Limb (tissue), 2 donors: ENCODE measurements around the gene LIMS2.

Source experiments
- DNase-seq, 2 donors: peaks; one replicate each; pipeline ENCODE4 v3.0.0-alpha.2; 2016; ENCODE audit errors: extremely low spot score in 2 of 2

The LIMS2 gene

DNA sequence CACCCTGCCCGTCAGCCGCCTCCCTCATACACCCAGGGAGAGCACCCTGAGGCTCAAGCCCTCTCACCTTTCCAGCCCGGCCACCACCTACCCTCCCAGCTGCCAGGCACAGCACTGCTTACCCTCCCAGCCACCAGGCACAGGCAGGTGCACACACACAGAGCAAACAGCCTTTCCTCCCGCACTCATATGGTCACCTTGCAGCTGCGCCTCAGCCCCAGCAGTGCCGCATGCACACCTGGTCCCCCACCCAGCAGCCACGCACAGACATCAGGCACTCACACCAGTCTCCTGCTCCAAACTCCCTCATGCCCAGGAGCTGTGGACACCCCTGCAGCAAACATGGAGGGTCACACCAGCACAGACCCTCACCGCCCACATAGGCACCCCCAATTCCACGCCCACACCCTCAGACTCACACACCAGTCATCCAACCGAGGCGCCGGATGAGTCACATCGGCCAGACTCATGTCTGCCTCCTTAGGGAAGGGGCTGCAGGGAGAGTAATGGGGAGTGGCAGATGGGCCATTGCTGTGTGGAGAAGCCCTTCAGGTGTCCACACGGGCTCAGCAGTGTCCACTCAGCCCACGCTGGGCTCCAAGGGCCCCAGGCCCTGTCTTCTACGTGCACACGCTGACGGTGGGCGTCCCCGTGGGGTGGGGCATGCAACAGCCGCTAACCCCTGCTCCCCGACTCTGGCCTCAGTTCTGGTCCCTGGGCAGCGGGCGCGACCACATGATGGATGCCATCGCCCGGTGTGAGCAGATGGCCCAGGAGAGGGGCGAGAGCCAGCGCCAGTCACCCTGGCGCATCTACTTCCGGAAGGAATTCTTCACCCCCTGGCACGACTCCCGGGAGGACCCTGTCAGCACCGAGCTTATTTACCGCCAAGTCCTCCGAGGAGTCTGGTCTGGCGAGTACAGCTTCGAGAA, 51.7 kb downstream of the LIMS2 start:
- peak in 1 of 2 donors; percentile 21 for DNase-seq

DNA sequence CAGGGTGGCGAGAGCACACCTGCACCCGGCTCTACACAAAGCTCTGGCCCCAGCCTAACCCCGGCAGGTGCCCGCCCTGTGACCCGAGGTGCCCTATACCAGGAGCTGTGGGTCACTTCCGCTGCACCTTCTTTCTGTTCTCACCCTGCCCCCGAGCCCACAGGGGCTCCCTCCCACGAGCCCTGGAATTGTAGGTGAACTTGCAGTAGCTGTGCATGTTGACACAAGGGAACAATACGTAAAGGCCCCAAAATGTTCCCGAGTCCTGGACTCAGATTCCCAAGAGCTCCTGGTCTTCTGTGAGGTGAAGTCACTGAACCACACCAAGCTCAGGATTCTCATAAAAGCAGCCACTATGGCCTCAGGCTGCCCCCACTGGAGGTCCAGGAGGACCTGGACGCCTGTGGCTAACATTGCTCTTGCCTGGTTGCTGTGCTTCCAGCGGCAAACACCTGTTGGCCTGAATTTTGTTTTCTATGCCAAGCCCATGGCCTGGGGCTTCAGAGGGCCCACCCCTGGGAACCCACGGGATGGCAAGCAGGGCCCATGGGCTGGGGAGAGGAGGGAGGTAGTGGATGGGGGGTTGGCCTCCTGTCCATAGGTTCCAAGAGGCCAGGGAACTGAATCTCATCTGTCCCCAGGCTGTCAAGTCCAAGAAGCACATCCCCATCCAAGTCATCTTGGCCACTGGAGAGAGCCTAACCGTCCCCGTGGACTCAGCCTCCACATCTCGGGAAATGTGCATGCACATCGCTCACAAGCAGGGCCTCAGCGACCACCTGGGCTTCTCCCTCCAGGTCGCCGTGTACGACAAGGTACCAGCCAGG, 52.6 kb downstream of the LIMS2 start:
- peak in 1 of 2 donors; percentile 3 for DNase-seq

DNA sequence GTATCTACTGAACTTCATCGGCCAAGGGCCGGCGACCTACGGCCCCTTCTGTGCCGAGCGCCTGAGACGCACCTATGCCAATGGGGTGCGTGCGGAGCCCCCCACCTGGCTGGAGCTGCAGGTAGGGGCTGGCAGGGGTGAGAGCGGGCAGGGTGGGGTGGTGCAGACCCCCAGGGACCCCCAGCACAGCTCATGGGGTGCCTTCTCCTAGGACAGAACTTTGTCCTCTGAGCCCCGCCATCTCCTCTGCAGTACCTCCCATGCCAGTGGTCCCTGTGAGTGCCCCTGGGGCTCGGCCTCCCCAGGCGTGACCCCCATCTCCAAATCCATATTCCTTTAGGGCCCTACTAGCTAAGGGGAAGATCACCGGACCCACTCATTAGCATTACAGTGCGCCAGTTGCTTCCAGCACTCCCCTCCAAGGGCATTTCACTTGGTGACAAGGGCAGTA, 53.3 kb downstream of the LIMS2 start:
- peak in 1 of 2 donors; percentile 20 for DNase-seq

DNA sequence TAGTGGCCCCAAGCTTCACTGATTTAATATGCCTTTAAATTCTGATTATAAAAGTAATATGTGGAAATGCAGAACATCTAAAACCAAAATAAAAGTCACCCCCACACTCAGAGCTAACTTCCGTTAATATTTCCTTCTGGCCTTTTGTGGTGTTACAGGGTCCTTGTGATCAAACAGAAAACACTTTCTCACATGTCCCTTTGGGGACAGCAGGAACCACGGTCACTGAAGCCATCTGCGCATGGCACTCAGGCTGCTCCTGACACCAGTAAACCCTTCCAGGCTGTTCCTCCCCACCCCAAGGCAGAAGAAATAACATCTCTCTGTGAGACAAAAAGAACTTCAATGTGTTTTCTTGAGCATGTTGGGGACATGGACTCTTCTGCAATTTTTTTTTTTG, 54.5 kb downstream of the LIMS2 start:
- peak in 1 of 2 donors; percentile 10 for DNase-seq

DNA sequence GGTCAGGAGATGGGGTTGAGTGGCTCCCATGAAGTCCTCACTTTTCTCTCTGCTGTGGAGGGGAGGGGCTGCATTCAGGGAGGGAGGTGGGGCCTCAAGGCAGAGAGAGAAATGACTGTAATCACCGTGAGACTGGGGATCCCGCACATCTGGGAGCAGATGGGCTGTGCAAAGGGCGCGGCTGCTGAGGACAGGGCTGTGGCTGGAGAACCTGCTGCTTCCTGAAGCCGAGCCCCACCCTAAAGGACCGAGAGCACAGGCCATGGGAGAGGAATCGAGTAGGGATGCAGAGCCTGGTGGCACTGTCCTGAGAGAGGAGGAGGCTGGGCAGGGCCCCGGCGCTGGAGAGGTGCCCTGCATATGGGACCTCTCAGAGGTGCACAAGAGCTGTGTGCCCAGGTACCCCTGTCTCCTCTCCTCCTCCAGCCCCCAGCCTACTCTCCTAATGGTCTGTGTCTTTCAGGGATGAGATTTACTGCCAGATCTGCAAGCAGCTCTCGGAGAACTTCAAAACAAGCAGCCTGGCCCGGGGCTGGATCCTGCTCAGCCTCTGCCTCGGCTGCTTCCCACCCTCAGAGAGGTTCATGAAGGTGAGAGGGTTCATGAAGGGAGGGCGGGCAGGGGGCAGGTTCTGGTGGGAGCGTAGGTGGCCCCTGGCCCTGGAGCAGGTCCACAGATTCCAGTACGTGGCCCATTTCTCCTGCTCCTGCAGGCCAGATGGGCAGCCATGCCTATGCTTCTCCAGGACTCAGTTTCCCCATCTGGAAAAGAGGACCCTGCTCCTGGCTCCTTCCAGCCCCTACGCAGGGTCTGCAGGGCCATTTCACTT, 55.2 kb downstream of the LIMS2 start:
- DNase-seq = peak in 1 of 2 donors; percentile 12

DNA sequence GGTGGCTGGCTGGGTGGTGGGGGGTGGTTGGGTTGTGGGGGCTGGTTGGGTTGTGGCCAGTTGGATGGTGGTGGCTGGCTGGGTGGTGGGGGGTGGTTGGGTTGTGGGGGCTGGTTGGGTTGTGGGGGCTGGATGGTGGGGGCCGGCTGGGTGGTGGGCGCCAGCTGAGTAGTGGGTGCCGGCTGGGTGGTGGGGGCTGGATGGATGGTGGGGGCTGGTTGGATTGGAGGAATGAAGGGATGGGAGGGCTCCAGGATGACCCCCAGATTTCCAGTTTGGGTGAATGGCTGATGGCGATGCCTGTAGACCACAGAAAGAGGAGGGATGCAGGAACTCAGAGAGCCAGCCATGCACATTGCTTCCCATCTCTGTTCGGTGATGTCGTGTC, 56.1 kb downstream of the LIMS2 start:
- no peak for DNase-seq

- peak in 1 of 2 donors; percentile 14 for DNase-seq
Measured at GRCh38 chr2:127618551-127619202, 56.7 kb downstream of the LIMS2 start.

- peak in 1 of 2 donors; percentile 21 for DNase-seq
Measured at GRCh38 chr2:127615511-127616166, 59.7 kb downstream of the LIMS2 start.

GRCh38 chr2:127614731-127615130, 60.6 kb downstream of the LIMS2 start:
- DNase-seq = peak in 1 of 2 donors; percentile 20

- peak in 1 of 2 donors; percentile 7 for DNase-seq
Measured at GRCh38 chr2:127614246-127614645, 61.1 kb downstream of the LIMS2 start.

- DNase-seq = peak in 1 of 2 donors; percentile 4
Measured at GRCh38 chr2:127612111-127612822, 63.1 kb downstream of the LIMS2 start.

DNA sequence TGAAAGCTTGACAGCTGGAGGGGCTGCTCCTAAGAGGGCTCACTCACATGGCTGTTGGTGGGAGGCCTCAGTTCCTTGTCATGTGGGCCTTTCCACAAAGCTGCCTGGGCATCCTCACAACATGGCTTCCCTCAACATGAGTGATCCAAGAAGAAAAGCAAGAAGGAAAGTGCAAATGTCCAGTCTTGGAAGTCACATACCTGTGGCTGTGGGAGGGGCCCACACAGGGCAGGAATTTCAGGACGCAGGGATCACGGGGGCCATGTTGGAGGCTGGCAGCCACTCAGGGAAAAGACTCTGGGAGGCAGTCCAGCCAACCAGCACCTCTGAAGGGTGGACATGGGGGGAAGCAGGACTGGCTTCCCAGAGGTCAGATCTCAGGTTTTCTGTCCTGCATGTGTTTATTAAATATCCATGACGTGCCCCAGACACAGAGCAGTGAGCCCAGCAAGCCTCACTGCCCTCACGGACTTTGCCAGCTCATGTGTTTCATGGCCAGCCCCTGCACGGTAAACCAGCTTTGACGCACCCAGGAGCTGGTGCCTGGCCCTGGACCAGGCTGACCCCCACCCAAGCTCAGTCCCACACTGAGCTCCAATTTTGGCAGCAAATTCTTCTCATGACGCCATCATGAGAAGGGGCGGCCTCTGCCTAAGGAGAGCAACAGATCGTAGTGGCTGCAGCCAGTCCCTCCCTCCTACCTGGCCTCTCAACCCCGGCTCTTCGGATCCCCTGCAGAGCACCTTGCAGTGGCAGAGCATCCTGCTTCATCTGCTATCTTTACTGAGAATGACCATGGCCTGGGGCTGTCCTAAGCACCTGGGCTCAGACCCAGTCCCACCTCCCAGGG, 64.0 kb downstream of the LIMS2 start:
- DNase-seq = peak in 1 of 2 donors; percentile 9

- DNase-seq = no peak
Measured at GRCh38 chr2:127610561-127610960, 64.8 kb downstream of the LIMS2 start.

DNA sequence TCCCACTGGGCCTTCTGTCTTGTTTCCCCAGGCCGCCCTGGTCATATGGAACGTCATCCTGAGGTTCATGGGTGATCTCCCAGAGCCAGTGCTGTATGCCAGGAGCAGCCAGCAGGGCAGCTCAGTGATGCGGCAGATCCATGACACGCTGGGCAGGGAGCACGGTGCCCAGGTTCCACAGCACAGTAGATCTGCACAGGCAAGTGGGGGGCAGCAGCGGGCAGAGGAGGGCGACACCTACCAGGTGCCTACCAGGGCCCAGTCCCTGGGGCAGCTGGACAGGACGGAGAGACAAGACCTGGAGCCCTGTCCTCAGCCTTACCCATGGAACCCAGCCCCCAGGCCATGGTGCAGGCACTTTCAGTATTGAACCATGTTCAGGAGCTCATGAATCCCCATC, 65.5 kb downstream of the LIMS2 start:
- peak in 1 of 2 donors; percentile 12 for DNase-seq

DNA sequence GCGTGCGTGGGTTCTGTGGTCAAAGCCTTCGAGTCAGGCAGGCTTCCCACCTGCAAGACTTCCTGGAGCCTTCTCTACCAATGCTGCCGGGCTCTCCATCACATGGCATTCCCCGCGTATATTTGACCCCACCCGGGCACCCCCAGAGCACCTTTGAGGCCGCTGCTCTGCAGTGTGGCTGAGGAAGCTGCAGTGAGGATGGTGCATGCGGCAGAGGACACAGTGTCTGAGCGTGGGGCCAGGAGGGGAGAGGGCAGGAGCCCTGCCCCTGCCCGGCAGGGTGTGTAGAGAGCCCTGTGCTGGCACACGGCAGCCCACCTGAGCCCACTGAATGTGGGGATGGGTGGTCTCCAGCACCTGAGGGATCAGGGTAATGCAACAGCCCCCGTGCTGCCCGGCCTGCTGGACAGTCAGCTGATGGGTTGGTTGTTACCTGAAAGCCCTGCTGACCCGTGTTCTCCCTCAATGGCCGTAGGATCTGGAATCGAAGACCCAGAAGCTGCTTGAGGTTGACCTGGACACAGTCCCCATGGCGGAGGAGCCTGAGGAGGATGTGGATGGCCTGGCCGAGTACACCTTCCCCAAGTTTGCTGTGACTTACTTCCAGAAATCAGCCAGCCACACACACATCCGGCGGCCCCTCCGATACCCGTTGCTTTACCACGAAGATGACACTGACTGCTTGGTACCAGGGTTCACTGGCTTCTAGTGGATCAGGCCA, 66.1 kb downstream of the LIMS2 start:
- DNase-seq = peak in 1 of 2 donors; percentile 12

- peak in 1 of 2 donors; percentile 12 for DNase-seq
Measured at GRCh38 chr2:127608061-127609030, 67.0 kb downstream of the LIMS2 start.
